Aorta (tissue), 5 donors: Measurements from ENCODE around the gene SLC37A1. TPM values are rescaled to one million over a fixed set of nuclear protein-coding genes. Genes with fewer than 3 reads are reported as not detected.

Source experiments
- ATAC-seq: fragments of 200-7000 bp; cut with Tn5 transposase; one replicate; pipeline ENCODE4 v1.9.1; 2022; ENCODE audit warnings: moderate library complexity; ENCODE audit not compliant: low FRiP score
- DNase-seq, 2 donors: peaks; one replicate each; pipeline ENCODE4 v3.0.0-alpha.2; 2020
- H3K27ac ChIP-seq, 2 donors: one replicate each; pipeline ENCODE4 v1.5.1; 2013; ENCODE audit warnings: low read length in 2 of 2, mild to moderate bottlenecking in 2 of 2, moderate library complexity in 2 of 2, control low read depth in 1 of 2, inconsistent platforms in 1 of 2, low read depth in 1 of 2
- H3K27me3 ChIP-seq, 2 donors: one replicate each; pipeline ENCODE4 v1.6.1; 2013; ENCODE audit warnings: control low read depth in 1 of 2, low read length in 1 of 2, mild to moderate bottlenecking in 1 of 2, moderate library complexity in 1 of 2; ENCODE audit not compliant: insufficient read depth in 2 of 2, control insufficient read depth in 1 of 2
- H3K36me3 ChIP-seq, 2 donors: one replicate each; pipeline ENCODE4 v1.6.1; 2013; ENCODE audit warnings: control low read depth in 1 of 2, low read length in 1 of 2, mild to moderate bottlenecking in 1 of 2; ENCODE audit not compliant: insufficient read depth in 2 of 2, control insufficient read depth in 1 of 2
- H3K4me1 ChIP-seq, 2 donors: one replicate each; pipeline ENCODE4 v1.6.1; 2013; ENCODE audit warnings: low read length in 2 of 2, control low read depth in 1 of 2, mild to moderate bottlenecking in 1 of 2, moderate library complexity in 1 of 2; ENCODE audit not compliant: insufficient read depth in 2 of 2, control insufficient read depth in 1 of 2
- H3K4me3 ChIP-seq, 2 donors: one replicate each; pipeline ENCODE4 v1.5.1; 2013; ENCODE audit warnings: low read length in 2 of 2, control low read depth in 1 of 2, mild to moderate bottlenecking in 1 of 2
- H3K9me3 ChIP-seq: one replicate; pipeline ENCODE4 v1.6.1; 2013; ENCODE audit warnings: mild to moderate bottlenecking, low read length; ENCODE audit not compliant: control insufficient read depth
- WGBS, 2 donors: extraction: QIAGEN DNeasy Blood & Tissue Kit; methylation state at CpG; one replicate each; pipeline ENCODE4 v1.1.7; 2013; 5-methylcytosine and 5-hydroxymethylcytosine counted together
- intact Hi-C, 2 donors: fragments of 100-400 bp; cut with DNase I; formaldehyde crosslinking; loops; one replicate each; pipeline versions ENCODE4 v1.14.2 to v1.15.0; 2022
- polyA plus RNA-seq, 2 donors: library from polyadenylated mRNA; stranded (reverse); fragments of 200-250 nt; gene quantifications; one replicate each; pipeline ENCODE4 v1.2.3, GENCODE V29; 2013
- total RNA-seq, 2 donors: library from RNA; stranded (reverse); fragmentation: NEBNext Ultra II Directional; extraction: Animal tissue kit (Norgen Biotek cat#: 25700); gene quantifications; one replicate each; pipeline ENCODE4 v1.2.1, GENCODE V29; 2021
- donor health status: healthy with polysubstance abuse.
- donor health status: Bipolar disorder and iron deficiency.
- donor health status: DM: no; HTN: no; CAD: no.
- donor health status: DM: no; HTN: no; CAD: no.
- donor health status: DM: yes; HTN: yes; CAD: no.

Gene SLC37A1
- total and polyA plus RNA-seq, 4 donors = 5.0 to 11.7 (median 6.4) TPM

GRCh38 chr21:42486531-42486930 lies 27.1 kb upstream of the SLC37A1 start:
- no peaks in the 10 kb centered on the region for H3K4me1 ChIP-seq
- no peaks in the 10 kb centered on the region for H3K27me3 ChIP-seq
- DNase-seq (no peak), ATAC-seq (no peak)
- 65 to 66% methylated on average over 5 of the region's 5 CpGs for WGBS, 2 donors
- H3K9me3 ChIP-seq = no peaks in the 10 kb centered on the region
- H3K27ac ChIP-seq = no peak overlapping the region
- no peak overlapping the region for H3K4me3 ChIP-seq
- H3K36me3 ChIP-seq = no peaks in the 10 kb centered on the region
- intact Hi-C loops = no loop called here

GRCh38 chr21:42489006-42489563 lies 24.6 kb upstream of the SLC37A1 start:
- no peaks in the 10 kb centered on the region for H3K27me3 ChIP-seq
- 66 to 81% methylated on average over 2 of the region's 2 CpGs for WGBS, 2 donors
- H3K4me1 ChIP-seq = no peaks in the 10 kb centered on the region
- no peak overlapping the region for H3K4me3 ChIP-seq
- DNase-seq = no peak
- H3K27ac ChIP-seq = no peak overlapping the region
- ATAC-seq = no peak
- intact Hi-C loops = no loop called here
- H3K9me3 ChIP-seq = no peaks in the 10 kb centered on the region
- H3K36me3 ChIP-seq = no peaks in the 10 kb centered on the region

DNA sequence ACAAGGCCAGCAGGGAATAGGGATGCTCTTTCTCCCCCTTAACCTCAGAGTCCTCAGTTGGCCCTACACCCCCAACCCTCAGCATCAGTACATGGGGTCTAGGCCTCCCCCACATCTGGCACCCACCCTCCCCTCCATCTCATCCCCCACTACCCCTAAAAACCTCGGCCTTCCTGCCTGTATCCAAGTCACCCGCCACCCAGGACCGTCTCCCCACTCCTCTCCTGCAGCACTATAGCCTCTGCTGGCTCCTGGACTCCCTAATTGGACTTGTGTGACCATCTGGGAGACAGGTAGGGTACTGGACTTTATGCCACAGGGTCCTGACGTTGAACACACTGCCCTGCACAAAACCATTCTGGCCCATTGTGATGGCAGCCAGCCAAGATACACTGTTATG lies 23.7 kb upstream of the SLC37A1 start:
- H3K36me3 ChIP-seq = no peaks in the 10 kb centered on the region
- intact Hi-C loops = no loop called here
- no peak for DNase-seq
- no peak for ATAC-seq
- 66 to 69% methylated on average over 4 of the region's 4 CpGs for WGBS, 2 donors
- H3K27me3 ChIP-seq = no peaks in the 10 kb centered on the region
- no peak overlapping the region for H3K4me3 ChIP-seq
- H3K27ac ChIP-seq = no peak overlapping the region
- H3K4me1 ChIP-seq = no peaks in the 10 kb centered on the region
- H3K9me3 ChIP-seq = no peaks in the 10 kb centered on the region

DNA sequence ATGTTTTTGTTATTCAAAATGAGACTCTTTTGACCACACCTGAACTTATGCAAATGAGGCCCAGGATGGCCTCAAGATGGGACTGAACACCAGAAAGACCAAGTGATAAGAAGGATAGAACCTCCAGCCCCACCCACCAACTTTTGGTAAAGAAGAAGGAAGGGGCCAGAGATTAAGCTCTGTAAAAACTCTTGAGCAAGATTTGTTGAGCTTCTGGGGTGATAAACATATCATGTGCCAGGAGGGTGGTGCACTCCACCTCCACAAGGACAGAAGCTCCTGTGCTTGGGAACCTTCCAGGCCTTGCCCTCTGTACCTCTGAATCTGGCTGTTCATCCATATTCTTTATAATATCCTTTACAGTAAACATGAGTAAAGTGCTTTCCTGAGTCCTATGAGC lies 22.9 kb upstream of the SLC37A1 start:
- ATAC-seq = no peak
- intact Hi-C loops = no loop called here

DNA sequence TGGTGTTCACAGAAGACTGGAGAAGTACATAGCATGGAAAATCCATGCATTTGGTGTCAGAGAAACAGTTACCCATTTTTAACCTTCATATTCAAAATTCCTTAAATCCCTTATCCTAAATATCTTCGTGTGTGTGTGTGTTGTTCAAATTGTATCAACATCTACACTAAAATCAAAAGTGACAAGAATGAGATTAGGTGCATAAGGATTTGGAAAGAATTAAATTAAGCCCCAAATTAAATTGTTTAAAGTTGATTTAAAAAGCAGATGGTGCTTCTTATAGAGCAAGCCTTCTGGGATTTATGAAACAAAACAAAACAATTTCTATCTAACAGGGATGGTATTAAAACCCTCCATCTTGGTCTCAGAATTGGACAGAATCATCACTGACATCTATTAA lies 22.3 kb upstream of the SLC37A1 start:
- 15 to 32% methylated on average over 1 of the region's 1 CpG for WGBS, 2 donors
- H3K36me3 ChIP-seq = no peaks in the 10 kb centered on the region
- H3K4me3 ChIP-seq = no peak overlapping the region
- no peaks in the 10 kb centered on the region for H3K9me3 ChIP-seq
- no peak overlapping the region for H3K27ac ChIP-seq
- no peaks in the 10 kb centered on the region for H3K4me1 ChIP-seq
- ATAC-seq (no peak), DNase-seq (no peak)
- no peaks in the 10 kb centered on the region for H3K27me3 ChIP-seq
- intact Hi-C loops = no loop called here

More for the DNA sequence above, 22.9 kb upstream of the SLC37A1 start:
- DNase-seq = no peak
- Histone ChIP-seq H3K4me3 (no peak overlapping the region), H3K27me3 (no peaks in the 10 kb centered on the region), H3K36me3 (no peaks in the 10 kb centered on the region), H3K4me1 (no peaks in the 10 kb centered on the region), H3K27ac (no peak overlapping the region), H3K9me3 (no peaks in the 10 kb centered on the region)

- no peak overlapping the region for H3K4me3 ChIP-seq
- 67 to 74% methylated on average over 8 of the region's 8 CpGs for WGBS, 2 donors
- H3K9me3 ChIP-seq = no peaks in the 10 kb centered on the region
- ATAC-seq (no peak), DNase-seq (no peak)
- no peaks in the 10 kb centered on the region for H3K36me3 ChIP-seq
- no peaks in the 10 kb centered on the region for H3K4me1 ChIP-seq
- no peaks in the 10 kb centered on the region for H3K27me3 ChIP-seq
- H3K27ac ChIP-seq = no peak overlapping the region
- intact Hi-C loops = no loop called here
Observed at GRCh38 chr21:42492201-42492600, 21.5 kb upstream of the SLC37A1 start.

- H3K9me3 ChIP-seq = no peaks in the 10 kb centered on the region
- no peaks in the 10 kb centered on the region for H3K36me3 ChIP-seq
- no peak overlapping the region for H3K27ac ChIP-seq
- H3K27me3 ChIP-seq = no peaks in the 10 kb centered on the region
- ATAC-seq (no peak), DNase-seq (no peak)
- H3K4me3 ChIP-seq = no peak overlapping the region
- intact Hi-C loops = no loop called here
- 79 to 80% methylated on average over 13 of the region's 13 CpGs for WGBS, 2 donors
- no peaks in the 10 kb centered on the region for H3K4me1 ChIP-seq
Observed at GRCh38 chr21:42493109-42494060, 20.3 kb upstream of the SLC37A1 start.

DNA sequence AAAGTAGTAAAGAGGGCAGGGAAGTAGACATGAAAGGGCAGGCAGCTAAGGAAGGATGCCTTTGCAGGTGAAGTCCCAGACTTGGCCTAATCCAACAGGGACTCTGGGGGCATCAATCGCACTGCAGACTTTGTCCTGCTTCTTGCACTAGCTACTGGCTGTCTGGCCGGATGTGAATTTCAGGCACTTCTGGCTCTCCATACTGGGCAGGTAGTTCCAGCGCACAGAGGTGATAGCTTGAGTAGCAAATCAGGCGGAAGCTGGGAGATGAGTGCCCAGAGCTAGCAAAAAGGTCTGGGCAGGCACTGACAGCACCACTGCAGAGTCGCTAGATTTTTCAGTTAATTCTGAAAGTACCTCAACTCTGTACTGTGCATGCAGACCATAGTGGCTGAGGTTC lies 18.6 kb upstream of the SLC37A1 start:
- intact Hi-C loops = no loop called here
- no peaks in the 10 kb centered on the region for H3K9me3 ChIP-seq
- WGBS, 2 donors = 89 to 92% methylated on average over 5 of the region's 5 CpGs
- DNase-seq = no peak
- H3K4me1 ChIP-seq = no peaks in the 10 kb centered on the region
- no peaks in the 10 kb centered on the region for H3K36me3 ChIP-seq
- no peaks in the 10 kb centered on the region for H3K27me3 ChIP-seq
- H3K4me3 ChIP-seq = no peak overlapping the region
- no peak for ATAC-seq
- no peak overlapping the region for H3K27ac ChIP-seq

DNA sequence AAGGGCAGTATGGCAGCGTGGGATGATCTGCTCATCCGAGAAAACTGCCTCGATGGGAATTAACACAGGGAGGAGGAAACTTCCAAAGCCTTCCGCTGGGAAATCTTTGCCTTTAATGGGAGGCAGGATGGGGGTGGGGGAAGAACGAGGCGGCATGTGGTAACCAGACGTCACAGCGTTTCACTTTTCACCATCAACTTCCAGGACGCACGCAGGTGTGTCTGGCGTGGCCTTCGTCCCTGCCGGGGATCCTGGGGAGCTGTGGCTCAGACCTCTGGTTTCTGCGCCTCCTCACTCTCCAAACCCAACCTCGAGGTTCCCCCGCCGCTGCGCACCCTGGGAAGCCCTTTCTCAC lies 17.9 kb upstream of the SLC37A1 start:
- H3K27ac ChIP-seq = no peak overlapping the region
- H3K4me1 ChIP-seq = no peaks in the 10 kb centered on the region
- 2 to 3% methylated on average over 18 of the region's 18 CpGs for WGBS, 2 donors
- intact Hi-C loops = no loop called here
- no peak for DNase-seq
- no peaks in the 10 kb centered on the region for H3K36me3 ChIP-seq
- peak overlapping the region; percentile 21 to 52 for H3K4me3 ChIP-seq
- ATAC-seq = peak; percentile 8
- no peaks in the 10 kb centered on the region for H3K27me3 ChIP-seq
- no peaks in the 10 kb centered on the region for H3K9me3 ChIP-seq
